Measurements from ENCODE around the gene NFILZ.
A peak's percentile ranks its signal among the peaks of the same experiment; 100 is the strongest.
"Not testable (repeated sequence)": the region's sequence is repeated elsewhere in the genome, so short reads cannot be mapped to it uniquely, and the experiment has no call there.

Gene NFILZ

GRCh38 chr19:8611877-8612806 is 18.3 kb upstream of the NFILZ start:
- no peak for DNase-seq

GRCh38 chr19:8612807-8613171 is 17.6 kb upstream of the NFILZ start:
- no peak for DNase-seq

- DNase-seq, result no peak
Measured at GRCh38 chr19:8614455-8614854, 16.0 kb upstream of the NFILZ start.

GRCh38 chr19:8615024-8615423 is 15.4 kb upstream of the NFILZ start:
- DNase-seq, result no peak

- DNase-seq, result peak; percentile 81 to 88 (median 83)
Measured at GRCh38 chr19:8615813-8616596, 14.4 kb upstream of the NFILZ start.

- no peak for DNase-seq
Measured at GRCh38 chr19:8616861-8617260, 13.6 kb upstream of the NFILZ start.

- not testable (repeated sequence) for DNase-seq
Measured at GRCh38 chr19:8617325-8617724, 13.1 kb upstream of the NFILZ start.

- no peak for DNase-seq
Measured at GRCh38 chr19:8617984-8618383, 12.4 kb upstream of the NFILZ start.

GRCh38 chr19:8618751-8619150 is 11.7 kb upstream of the NFILZ start:
- DNase-seq, result no peak

GRCh38 chr19:8622886-8623285 is 7.5 kb upstream of the NFILZ start:
- not testable (repeated sequence) for DNase-seq

- no peak for DNase-seq
Measured at GRCh38 chr19:8626842-8627241, 3.6 kb upstream of the NFILZ start.

- DNase-seq, result no peak
Measured at GRCh38 chr19:8629184-8629583, 1.2 kb upstream of the NFILZ start.

GRCh38 chr19:8630796-8631424 is 477 bp downstream of the NFILZ start:
- DNase-seq, result no peak

GRCh38 chr19:8631425-8631819 is 989 bp downstream of the NFILZ start:
- DNase-seq, result no peak

GRCh38 chr19:8635422-8635821 is 5.0 kb downstream of the NFILZ start:
- DNase-seq, result no peak

- DNase-seq, result not testable (repeated sequence)
Measured at GRCh38 chr19:8637070-8637469, 6.6 kb downstream of the NFILZ start.

GRCh38 chr19:8638078-8638619 is 7.7 kb downstream of the NFILZ start:
- DNase-seq, result peak; percentile 73 to 77 (median 73)

GRCh38 chr19:8639821-8640401 is 9.5 kb downstream of the NFILZ start:
- DNase-seq, result no peak

- DNase-seq, result peak; percentile 91 to 97 (median 97)
Measured at GRCh38 chr19:8640402-8641004, 10.1 kb downstream of the NFILZ start.

- no peak for DNase-seq
Measured at GRCh38 chr19:8641221-8641907, 10.9 kb downstream of the NFILZ start.

- peak; percentile 43 to 56 (median 51) for DNase-seq
Measured at GRCh38 chr19:8641908-8642547, 11.6 kb downstream of the NFILZ start.
